ENCODE measurements around the gene MOB1B. TPM values are rescaled to one million over a fixed set of nuclear protein-coding genes. Genes with fewer than 3 reads are reported as not detected.
"Not testable (repeated sequence)": the region's sequence is repeated elsewhere in the genome, so short reads cannot be mapped to it uniquely, and the experiment has no call there.

Gene MOB1B
- total and polyA plus RNA-seq, 3 donors from 2014 or later = 8.9 to 16.4 (median 15.0) TPM

DNA sequence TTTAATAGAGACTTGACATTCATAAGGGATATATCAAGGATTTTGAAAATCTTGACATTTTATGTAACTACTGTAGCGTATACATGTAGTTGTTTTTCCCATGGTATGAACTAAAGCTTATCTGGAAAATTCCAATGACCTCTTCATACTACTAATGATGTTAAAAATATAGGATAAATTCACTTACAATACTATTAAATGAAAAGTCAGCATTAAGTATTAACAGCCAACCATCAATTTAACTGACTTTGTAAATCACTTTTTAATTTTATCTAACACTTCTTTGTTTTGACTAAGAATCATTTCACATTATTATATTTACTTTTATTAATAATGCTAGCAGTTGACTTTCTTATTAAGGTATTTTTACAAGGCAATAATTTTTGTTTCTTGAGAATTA is 125.4 kb downstream of the MOB1B start:
- no peak for TF ChIP-seq POLR2A (IDR thresholded peaks at IDR 0.05)
- TF ChIP-seq, protein P1, sequence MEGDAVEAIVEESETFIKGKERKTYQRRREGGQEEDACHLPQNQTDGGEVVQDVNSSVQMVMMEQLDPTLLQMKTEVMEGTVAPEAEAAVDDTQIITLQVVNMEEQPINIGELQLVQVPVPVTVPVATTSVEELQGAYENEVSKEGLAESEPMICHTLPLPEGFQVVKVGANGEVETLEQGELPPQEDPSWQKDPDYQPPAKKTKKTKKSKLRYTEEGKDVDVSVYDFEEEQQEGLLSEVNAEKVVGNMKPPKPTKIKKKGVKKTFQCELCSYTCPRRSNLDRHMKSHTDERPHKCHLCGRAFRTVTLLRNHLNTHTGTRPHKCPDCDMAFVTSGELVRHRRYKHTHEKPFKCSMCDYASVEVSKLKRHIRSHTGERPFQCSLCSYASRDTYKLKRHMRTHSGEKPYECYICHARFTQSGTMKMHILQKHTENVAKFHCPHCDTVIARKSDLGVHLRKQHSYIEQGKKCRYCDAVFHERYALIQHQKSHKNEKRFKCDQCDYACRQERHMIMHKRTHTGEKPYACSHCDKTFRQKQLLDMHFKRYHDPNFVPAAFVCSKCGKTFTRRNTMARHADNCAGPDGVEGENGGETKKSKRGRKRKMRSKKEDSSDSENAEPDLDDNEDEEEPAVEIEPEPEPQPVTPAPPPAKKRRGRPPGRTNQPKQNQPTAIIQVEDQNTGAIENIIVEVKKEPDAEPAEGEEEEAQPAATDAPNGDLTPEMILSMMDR (IDR thresholded peaks at IDR 0.05) = no peak
- no peak for DNase-seq
- H3K4me3 ChIP-seq = no peak overlapping the region
- WGBS, 2 donors = 96 to 97% methylated on average over 1 of the region's 1 CpG
- H3K4me1 ChIP-seq = peaks cover 6% of the 10 kb centered on the region
- H3K27me3 ChIP-seq = no peaks in the 10 kb centered on the region
- H3K27ac ChIP-seq = no peak overlapping the region
- intact Hi-C loops (cut with DNase I; ENCODE audit: low total_unique reads) = no loop called here
- H3K9me3 ChIP-seq = no peaks in the 10 kb centered on the region
- no peaks in the 10 kb centered on the region for H3K36me3 ChIP-seq (ENCODE audit: low read depth, missing control alignments)

DNA sequence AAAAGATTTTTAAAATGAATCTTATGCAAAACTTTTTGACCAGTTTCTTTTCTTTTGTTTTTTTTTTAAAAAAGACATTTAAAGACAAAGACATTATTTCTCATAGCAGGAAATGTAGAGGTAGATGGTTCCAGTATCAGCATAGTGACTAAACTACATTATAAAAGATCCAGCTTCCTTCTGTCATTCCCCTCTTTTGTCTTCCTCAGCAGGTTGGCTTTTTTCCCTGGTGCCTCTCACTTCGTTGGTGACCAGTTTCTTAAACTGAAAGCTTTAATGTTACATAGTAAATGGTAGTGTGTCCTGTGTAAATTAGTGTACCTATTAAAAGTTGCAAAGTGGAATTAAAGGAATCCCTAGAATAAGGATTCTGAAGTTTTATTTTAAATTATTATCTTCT is 127.3 kb downstream of the MOB1B start:
- Histone ChIP-seq H3K4me3 (no peak overlapping the region), H3K27ac (no peak overlapping the region), H3K9me3 (no peaks in the 10 kb centered on the region), H3K36me3 (ENCODE audit: low read depth, missing control alignments) (no peaks in the 10 kb centered on the region), H3K4me1 (peaks cover 6% of the 10 kb centered on the region), H3K27me3 (no peaks in the 10 kb centered on the region)
- no peak for DNase-seq
- TF ChIP-seq, protein P1 (IDR thresholded peaks at IDR 0.05) = no peak
- TF ChIP-seq POLR2A (IDR thresholded peaks at IDR 0.05) = no peak
- intact Hi-C loops (cut with DNase I; ENCODE audit: low total_unique reads) = no loop called here
- WGBS, 2 donors = 44 to 73% methylated on average over 1 of the region's 1 CpG

DNA sequence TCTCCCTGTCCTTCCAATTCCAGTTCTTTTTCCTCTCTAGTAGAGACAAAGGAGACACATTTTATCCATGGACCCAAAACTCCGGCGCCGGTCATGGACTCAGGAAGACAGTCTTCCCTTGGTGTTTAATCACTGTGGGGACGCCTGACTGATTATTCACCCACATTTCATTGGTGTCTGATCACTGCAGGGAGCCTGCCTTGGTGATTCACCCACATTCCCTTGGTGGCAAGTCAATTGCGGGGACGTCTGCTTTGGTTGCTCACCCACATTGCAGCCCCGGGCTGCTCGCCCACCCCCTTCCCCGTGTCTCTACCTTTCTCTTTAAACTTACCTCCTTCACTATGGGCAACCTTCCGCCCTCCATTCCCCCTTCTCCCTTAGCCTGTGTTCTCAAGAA is 129.9 kb downstream of the MOB1B start:
- H3K9me3 ChIP-seq; intact Hi-C loops (cut with DNase I; ENCODE audit: low total_unique reads); DNase-seq; H3K27ac ChIP-seq; H3K36me3 ChIP-seq (ENCODE audit: low read depth, missing control alignments); H3K27me3 ChIP-seq; H3K4me1 ChIP-seq; H3K4me3 ChIP-seq: not testable (repeated sequence)
- WGBS, 2 donors = 94 to 97% methylated on average over 9 to 10 of the region's 10 CpGs

Other genes starting within 250 kb of the MOB1B start
- under 1 TPM in 1 of 2 donors, not detected in 1; 0.99 TPM for gene JCHAIN, start 235.9 kb upstream of the MOB1B start, total RNA-seq
- 34.0 TPM for gene JCHAIN, start 235.9 kb upstream of the MOB1B start, polyA plus RNA-seq (ENCODE audit: insufficient read depth, low read depth, low replicate concordance)
- 10 to 100 TPM; 25.4 to 26.0 TPM for gene UTP3, start 213.8 kb upstream of the MOB1B start, total RNA-seq
- gene UTP3, start 213.8 kb upstream of the MOB1B start, polyA plus RNA-seq (ENCODE audit: insufficient read depth, low read depth, low replicate concordance) = 18.5 TPM
- 100 to 1,000 TPM; 220 to 247 TPM for gene RUFY3, start 180.4 kb upstream of the MOB1B start, total RNA-seq
- 84.7 TPM for gene RUFY3, start 180.4 kb upstream of the MOB1B start, polyA plus RNA-seq (ENCODE audit: insufficient read depth, low read depth, low replicate concordance)
- 10 to 100 TPM; 59.8 to 66.8 TPM for gene GRSF1, start 62.5 kb upstream of the MOB1B start, total RNA-seq
- 70.2 TPM for gene GRSF1, start 62.5 kb upstream of the MOB1B start, polyA plus RNA-seq (ENCODE audit: insufficient read depth, low read depth, low replicate concordance)
- 10 to 100 TPM; 12.8 to 14.6 TPM for gene DCK, start 91.3 kb downstream of the MOB1B start, total RNA-seq
- gene DCK, start 91.3 kb downstream of the MOB1B start, polyA plus RNA-seq (ENCODE audit: insufficient read depth, low read depth, low replicate concordance) = 13.0 TPM